Naive thymus-derived CD8-positive, alpha-beta T cell (primary cell): ENCODE results near the gene PTRH2. TPM values are rescaled to one million over a fixed set of nuclear protein-coding genes. Genes with fewer than 3 reads are reported as not detected.

ENCODE experiments used
- ATAC-seq, 2 donors: fragments of 150-1000 bp; cut with Tn5 transposase in 1 of 2; sonication (Bioruptor Pico), chemical (Tn5 transposase) in 1 of 2; 1 replicate in 1 of 2; 2 replicates in 1 of 2; pipeline ENCODE4 v1.10.0; 2021; ENCODE audit warnings: mild to moderate bottlenecking in 2 of 2, moderate library complexity in 2 of 2
- POLR2A ChIA-PET: fragments of 350-600 bp; sonication (Branson Sonifier 250); formaldehyde crosslinking; loops from one replicate; lab custom pipeline; 2021; ENCODE audit warnings: antibody characterized with exemption; lab: Charles Lee
- DNase-seq, 10 donors: peaks; one replicate each; pipeline versions ENCODE4 v3.0.0 to v3.0.0-alpha.2; 2020 to 2022
- H3K27ac Mint-ChIP-seq, 10 donors: one replicate each; pipeline ENCODE4 v1.8.0; 2020 to 2022; ENCODE audit warnings: mild to moderate bottlenecking in 10 of 10, mixed read lengths in 10 of 10, moderate library complexity in 4 of 10, inconsistent platforms in 1 of 10
- H3K27me3 Mint-ChIP-seq, 5 donors: one replicate each; pipeline ENCODE4 v1.8.0; 2021 to 2022; ENCODE audit warnings: mixed read lengths in 5 of 5
- H3K36me3 Mint-ChIP-seq, 3 donors: one replicate each; pipeline ENCODE4 v1.8.0; 2020 to 2022; ENCODE audit warnings: mixed read lengths in 3 of 3, mild to moderate bottlenecking in 2 of 3, inconsistent platforms in 1 of 3
- H3K4me1 Mint-ChIP-seq, 4 donors: one replicate each; pipeline ENCODE4 v1.8.0; 2021 to 2022; ENCODE audit warnings: mixed read lengths in 4 of 4
- H3K4me3 Mint-ChIP-seq, 10 donors: one replicate each; pipeline ENCODE4 v1.8.0; 2020 to 2022; ENCODE audit warnings: mild to moderate bottlenecking in 10 of 10, mixed read lengths in 10 of 10, moderate library complexity in 6 of 10, inconsistent platforms in 1 of 10
- H3K9me3 Mint-ChIP-seq, 9 donors: one replicate each; pipeline ENCODE4 v1.8.0; 2020 to 2022; ENCODE audit warnings: mixed read lengths in 9 of 9, mild to moderate bottlenecking in 3 of 9, inconsistent platforms in 1 of 9, moderate library complexity in 1 of 9
- polyA plus RNA-seq, 3 donors: library from polyadenylated mRNA; unstranded; fragments of 300-500 nt; fragmentation: Illumina TruSeq; gene quantifications; one replicate each; pipeline ENCODE4 v1.2.3, GENCODE V29; 2021
- total RNA-seq, 8 experiments: library from RNA in 2 of 8; stranded (reverse) in 2 of 8; gene quantifications; one replicate each; pipeline ENCODE4 v1.2.3 and lab custom pipeline; 2021 to 2026

PTRH2 gene
- total and polyA plus RNA-seq, 5 experiments from 2014 or later: 14.4 to 19.7 (median 17.3) TPM

DNA sequence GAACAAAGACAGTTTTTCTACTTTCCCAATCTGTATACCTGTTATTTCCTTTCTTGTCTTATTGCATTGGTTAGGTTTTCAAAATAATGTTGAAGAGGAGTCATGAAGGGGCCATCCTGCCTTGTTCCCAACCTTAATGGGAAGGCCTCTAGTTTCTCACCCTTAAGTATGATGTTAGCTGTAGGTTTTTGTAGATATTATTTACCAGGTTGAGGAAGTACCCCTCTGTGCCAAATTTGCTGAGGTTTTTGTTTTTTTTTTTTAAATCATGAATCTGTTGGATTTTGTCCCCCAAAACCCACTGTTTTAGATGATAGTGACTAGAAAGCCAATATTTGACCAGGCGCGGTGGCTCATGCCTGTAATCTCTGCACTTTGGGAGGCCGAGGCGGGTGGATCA is 36.6 kb upstream of the PTRH2 start:
- no peak for ATAC-seq
- H3K4me3 Mint-ChIP-seq: no peak overlapping the region
- no peak for DNase-seq
- peaks cover 7 to 41% (median 17%) of the 10 kb centered on the region in 3 donors for H3K36me3 Mint-ChIP-seq
- POLR2A ChIA-PET: no interaction called here
- peaks cover 0 to 4% (median 0%) of the 10 kb centered on the region in 9 donors for H3K9me3 Mint-ChIP-seq
- no peaks in the 10 kb centered on the region for H3K27me3 Mint-ChIP-seq
- peak overlapping the region in 1 of 10 donors; percentile 20 for H3K27ac Mint-ChIP-seq
- H3K4me1 Mint-ChIP-seq: peaks cover 0 to 2% (median 0%) of the 10 kb centered on the region in 4 donors

DNA sequence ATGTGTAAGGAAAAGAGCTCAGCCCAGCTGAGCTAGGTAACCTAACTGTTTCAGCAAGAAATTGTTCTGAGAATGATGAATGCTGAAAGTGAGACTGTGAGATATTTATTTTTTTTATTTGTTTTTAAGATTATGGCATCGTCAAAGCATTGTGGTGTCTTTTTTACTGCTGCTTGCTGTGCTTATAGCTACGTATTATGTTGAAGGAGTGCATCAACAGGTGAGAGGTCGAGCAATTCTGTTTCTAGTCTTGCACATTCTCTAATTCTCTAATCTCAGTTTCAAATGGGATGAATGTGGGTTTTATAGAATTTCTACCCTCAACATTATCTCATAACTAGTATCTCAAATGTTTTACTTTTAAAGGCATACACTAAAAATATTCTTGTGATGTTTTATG is 30.1 kb upstream of the PTRH2 start:
- DNase-seq (no peak), ATAC-seq (no peak)
- H3K4me3 Mint-ChIP-seq: no peak overlapping the region
- H3K9me3 Mint-ChIP-seq: no peaks in the 10 kb centered on the region
- H3K27ac Mint-ChIP-seq: no peak overlapping the region
- peaks cover 0 to 2% (median 0%) of the 10 kb centered on the region in 4 donors for H3K4me1 Mint-ChIP-seq
- peaks cover 0 to 76% (median 15%) of the 10 kb centered on the region in 3 donors for H3K36me3 Mint-ChIP-seq
- POLR2A ChIA-PET: interaction anchor here (0.5 kb wide), 2 partner anchors 118 to 506 kb away, joined by 3 to 4 read pairs; partner anchors contain the start of gene CLTC
- H3K27me3 Mint-ChIP-seq: no peaks in the 10 kb centered on the region

DNA sequence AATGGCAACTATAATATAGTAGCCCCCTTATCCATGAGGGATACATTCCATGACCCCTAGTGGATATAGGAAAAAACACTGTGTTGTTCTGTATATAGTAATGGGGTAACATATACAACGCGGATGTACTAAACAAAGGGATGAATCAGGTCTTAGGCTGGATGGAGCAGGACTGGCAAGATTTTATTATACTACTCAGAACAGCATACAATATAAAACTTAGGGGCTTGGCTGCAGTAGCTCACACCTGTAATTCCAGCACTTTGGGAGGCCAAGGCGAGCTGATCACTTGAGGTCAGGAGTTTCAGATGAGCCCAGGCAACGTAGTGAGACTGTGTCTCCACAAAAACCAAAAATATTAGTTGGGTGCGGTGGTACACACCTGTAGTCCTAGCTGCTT is 27.0 kb upstream of the PTRH2 start:
- POLR2A ChIA-PET: no interaction called here
- ATAC-seq: no peak
- H3K36me3 Mint-ChIP-seq: peaks cover 0 to 65% (median 9%) of the 10 kb centered on the region in 3 donors

DNA sequence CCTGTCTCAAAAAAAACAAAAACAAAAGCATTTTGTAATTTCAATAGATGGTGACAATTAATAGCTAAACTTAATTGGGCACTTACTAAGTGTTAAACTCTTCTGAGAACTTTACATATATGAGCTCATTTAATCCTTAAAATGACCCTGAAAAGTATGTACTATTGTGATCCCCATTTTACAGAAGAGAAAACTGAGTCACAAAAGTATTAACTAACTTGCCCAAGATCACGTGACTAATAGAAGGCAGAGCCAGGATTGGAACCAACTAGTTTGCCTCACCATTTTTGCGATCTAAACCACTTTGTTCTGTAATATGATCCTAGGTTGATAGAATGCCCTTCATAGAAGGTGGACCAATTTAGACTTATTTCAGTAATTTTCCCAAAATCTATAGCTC is 26.5 kb upstream of the PTRH2 start:
- ATAC-seq (no peak), DNase-seq (no peak)
- H3K27ac Mint-ChIP-seq: no peak overlapping the region
- peaks cover 0 to 15% (median 5%) of the 10 kb centered on the region in 4 donors for H3K4me1 Mint-ChIP-seq
- H3K27me3 Mint-ChIP-seq: no peaks in the 10 kb centered on the region
- POLR2A ChIA-PET: no interaction called here
- H3K36me3 Mint-ChIP-seq: peaks cover 0 to 61% (median 9%) of the 10 kb centered on the region in 3 donors
- H3K4me3 Mint-ChIP-seq: no peak overlapping the region
- no peaks in the 10 kb centered on the region for H3K9me3 Mint-ChIP-seq

More for the DNA sequence above, 27.0 kb upstream of the PTRH2 start:
- H3K9me3 Mint-ChIP-seq: no peaks in the 10 kb centered on the region
- H3K4me1 Mint-ChIP-seq: peaks cover 0 to 10% (median 5%) of the 10 kb centered on the region in 4 donors
- no peak overlapping the region for H3K4me3 Mint-ChIP-seq
- DNase-seq: no peak
- H3K27me3 Mint-ChIP-seq: no peaks in the 10 kb centered on the region
- no peak overlapping the region for H3K27ac Mint-ChIP-seq

DNA sequence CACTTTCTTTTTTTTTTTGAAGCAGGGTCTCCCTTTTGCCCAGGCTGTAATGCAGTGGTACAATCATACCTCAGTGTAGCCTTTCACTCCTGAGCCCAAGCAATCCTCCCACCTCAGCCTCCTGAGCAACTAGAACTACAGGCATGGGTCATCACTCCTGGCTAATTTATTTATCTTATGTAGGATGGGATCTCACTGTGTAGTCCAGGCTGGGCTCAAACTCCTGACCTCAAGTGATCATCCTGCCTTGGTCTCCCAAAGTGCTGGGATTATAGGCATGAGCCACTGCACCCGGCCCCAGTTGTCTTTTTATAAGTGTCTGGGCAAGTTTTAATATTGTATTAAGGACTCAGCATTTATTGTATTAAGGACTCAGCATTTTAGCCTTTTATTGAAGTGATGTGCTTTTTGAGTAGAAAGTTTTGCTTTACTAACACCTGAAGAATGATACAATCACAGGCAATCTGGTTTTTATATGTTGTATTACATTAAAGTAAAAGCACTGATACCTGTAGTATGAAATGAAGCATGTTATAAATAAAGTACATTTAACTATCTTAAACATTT is 23.1 kb upstream of the PTRH2 start:
- Mint-ChIP-seq H3K27ac (peak overlapping the region in 3 of 10 donors; percentile 14 to 73 (median 39)), H3K36me3 (peaks cover 0 to 36% (median 6%) of the 10 kb centered on the region in 3 donors), H3K27me3 (no peaks in the 10 kb centered on the region), H3K9me3 (no peaks in the 10 kb centered on the region), H3K4me3 (peak overlapping the region in 1 of 10 donors; percentile 24), H3K4me1 (peaks cover under 1 to 30% (median 10%) of the 10 kb centered on the region in 4 donors)
- POLR2A ChIA-PET: no interaction called here
- no peak for ATAC-seq
- DNase-seq: no peak

DNA sequence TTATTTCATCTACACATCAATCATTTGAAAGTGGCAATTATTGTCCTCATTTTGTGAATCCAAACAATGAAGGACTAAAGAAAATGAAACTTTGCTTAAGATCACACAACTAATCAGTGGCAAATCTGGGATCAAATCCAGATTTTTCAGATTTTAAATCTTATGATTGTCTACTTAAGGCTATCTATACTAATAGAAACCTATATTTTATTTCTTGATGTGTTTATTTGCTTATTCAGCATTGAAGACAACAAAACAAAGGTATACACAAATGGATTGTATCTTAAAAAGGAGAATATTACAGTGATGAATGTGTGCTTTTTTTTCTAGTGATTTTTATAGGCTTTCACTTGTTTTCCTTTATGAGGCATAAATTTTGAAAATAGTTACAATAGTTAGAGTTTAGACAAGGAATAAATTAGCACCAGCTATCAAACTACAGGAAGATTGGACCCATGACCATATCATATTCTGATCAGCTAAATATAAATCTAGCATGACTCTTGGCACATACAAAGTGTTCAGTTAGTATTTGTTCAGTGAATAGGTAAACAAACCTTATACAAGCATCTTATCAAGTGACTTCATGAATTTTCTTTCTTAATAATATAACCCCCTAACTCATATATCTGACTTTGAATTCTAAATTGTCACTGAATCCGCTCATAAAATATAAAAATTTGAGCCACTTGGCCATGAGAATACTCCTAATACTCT is 20.7 kb upstream of the PTRH2 start:
- Mint-ChIP-seq H3K4me1 (peaks cover 8 to 41% (median 20%) of the 10 kb centered on the region in 4 donors), H3K9me3 (no peaks in the 10 kb centered on the region), H3K27me3 (no peaks in the 10 kb centered on the region), H3K27ac (no peak overlapping the region), H3K4me3 (no peak overlapping the region), H3K36me3 (peaks cover 0 to 25% (median 4%) of the 10 kb centered on the region in 3 donors)
- POLR2A ChIA-PET: no interaction called here
- ATAC-seq (no peak), DNase-seq (no peak)

- Mint-ChIP-seq H3K36me3 (peaks cover 0 to 13% (median 0%) of the 10 kb centered on the region in 3 donors), H3K4me1 (peaks cover 8 to 51% (median 28%) of the 10 kb centered on the region in 4 donors), H3K9me3 (no peaks in the 10 kb centered on the region), H3K27ac (peak overlapping the region in 1 of 10 donors; percentile 14), H3K4me3 (no peak overlapping the region), H3K27me3 (no peaks in the 10 kb centered on the region)
- DNase-seq (no peak), ATAC-seq (no peak)
- POLR2A ChIA-PET: no interaction called here
Observed at GRCh38 chr17:59725691-59726090, 18.5 kb upstream of the PTRH2 start.

GRCh38 chr17:59723607-59724006 is 16.4 kb upstream of the PTRH2 start:
- H3K36me3 Mint-ChIP-seq: peaks cover 0 to 13% (median 0%) of the 10 kb centered on the region in 3 donors
- H3K27me3 Mint-ChIP-seq: no peaks in the 10 kb centered on the region
- no peaks in the 10 kb centered on the region for H3K9me3 Mint-ChIP-seq
- DNase-seq (no peak), ATAC-seq (no peak)
- no peak overlapping the region for H3K4me3 Mint-ChIP-seq
- H3K4me1 Mint-ChIP-seq: peaks cover 12 to 44% (median 37%) of the 10 kb centered on the region in 4 donors
- POLR2A ChIA-PET: no interaction called here
- H3K27ac Mint-ChIP-seq: peak overlapping the region in 2 of 10 donors; percentile 0 to 1

GRCh38 chr17:59723041-59723440 is 15.8 kb upstream of the PTRH2 start:
- Mint-ChIP-seq H3K27me3 (no peaks in the 10 kb centered on the region), H3K9me3 (no peaks in the 10 kb centered on the region), H3K27ac (peak overlapping the region in 3 of 10 donors; percentile 0 to 22 (median 1)), H3K4me1 (peaks cover 14 to 47% (median 40%) of the 10 kb centered on the region in 4 donors), H3K4me3 (no peak overlapping the region), H3K36me3 (peaks cover 0 to 16% (median 0%) of the 10 kb centered on the region in 3 donors)
- no peak for ATAC-seq
- POLR2A ChIA-PET: no interaction called here
- no peak for DNase-seq

DNA sequence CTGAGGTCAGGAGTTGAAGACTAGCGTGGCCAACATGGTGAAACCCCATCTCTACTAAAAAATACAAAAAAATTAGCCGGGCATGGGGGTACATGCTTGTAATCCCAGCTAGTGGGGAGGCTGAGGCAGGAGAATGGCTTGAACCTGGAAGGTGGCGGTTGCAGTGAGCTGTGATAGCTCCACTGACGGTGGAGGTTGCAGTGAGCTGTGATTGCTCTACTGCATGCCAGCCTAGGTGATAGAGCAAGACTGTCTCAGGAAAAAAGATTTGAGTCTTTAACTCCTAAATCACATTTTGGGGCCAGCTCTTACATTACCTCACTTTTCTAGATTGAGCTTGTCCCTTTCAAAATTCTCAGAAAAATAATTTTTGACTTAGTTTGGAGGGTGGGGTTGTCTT is 15.4 kb upstream of the PTRH2 start:
- no peak overlapping the region for H3K27ac Mint-ChIP-seq
- POLR2A ChIA-PET: no interaction called here
- no peaks in the 10 kb centered on the region for H3K9me3 Mint-ChIP-seq

DNA sequence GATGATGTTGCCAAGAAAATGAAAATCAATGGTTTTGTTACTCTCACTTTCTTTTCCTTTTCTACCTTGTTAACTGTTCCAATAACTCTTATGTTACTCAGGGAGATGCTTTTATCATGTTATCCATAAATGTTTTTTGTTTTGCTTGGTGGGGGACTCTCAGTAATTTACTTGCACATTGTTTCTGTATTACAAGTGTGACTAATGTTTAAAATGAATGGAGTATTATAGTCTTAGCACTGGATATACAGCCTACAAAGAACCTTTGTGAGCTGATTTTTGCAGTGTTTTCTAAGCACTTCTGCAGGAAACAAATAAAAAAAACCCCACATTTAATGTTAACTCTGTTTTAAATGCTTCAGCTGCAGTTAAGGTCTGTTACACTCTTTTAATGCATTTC is 12.3 kb upstream of the PTRH2 start:
- ATAC-seq: no peak
- POLR2A ChIA-PET: no interaction called here
- H3K9me3 Mint-ChIP-seq: no peaks in the 10 kb centered on the region
- H3K4me3 Mint-ChIP-seq: no peak overlapping the region
- peaks cover 17 to 52% (median 42%) of the 10 kb centered on the region in 4 donors for H3K4me1 Mint-ChIP-seq
- no peak overlapping the region for H3K27ac Mint-ChIP-seq
- DNase-seq: no peak
- no peaks in the 10 kb centered on the region for H3K27me3 Mint-ChIP-seq
- peaks cover 0 to 28% (median 0%) of the 10 kb centered on the region in 3 donors for H3K36me3 Mint-ChIP-seq

More for the DNA sequence above, 15.4 kb upstream of the PTRH2 start:
- DNase-seq (no peak), ATAC-seq (no peak)
- Mint-ChIP-seq H3K36me3 (peaks cover 0 to 18% (median 0%) of the 10 kb centered on the region in 3 donors), H3K4me3 (no peak overlapping the region), H3K27me3 (no peaks in the 10 kb centered on the region), H3K4me1 (peaks cover 13 to 47% (median 41%) of the 10 kb centered on the region in 4 donors)

DNA sequence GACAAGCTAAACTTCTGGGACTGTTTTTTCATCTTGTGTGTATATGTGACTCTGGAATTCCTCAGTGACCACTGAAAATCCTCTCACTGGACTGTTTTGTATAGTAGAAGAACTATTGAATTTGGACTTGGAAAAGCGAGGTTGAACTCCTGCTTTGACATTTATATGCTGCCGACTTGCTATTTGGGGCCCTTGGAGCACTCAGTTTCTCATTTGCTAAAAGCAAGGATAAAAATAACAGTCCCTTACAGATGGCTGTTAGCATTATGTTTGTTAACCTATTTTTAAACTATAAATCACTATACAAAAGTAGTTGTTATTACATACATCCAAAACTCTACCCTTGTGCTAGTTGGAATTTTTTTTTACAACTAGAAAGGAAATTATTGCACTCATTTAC is 9.2 kb upstream of the PTRH2 start:
- Mint-ChIP-seq H3K4me3 (no peak overlapping the region), H3K9me3 (no peaks in the 10 kb centered on the region), H3K27me3 (no peaks in the 10 kb centered on the region), H3K36me3 (peaks cover 0 to 24% (median 2%) of the 10 kb centered on the region in 3 donors), H3K4me1 (peaks cover 21 to 54% (median 35%) of the 10 kb centered on the region in 4 donors), H3K27ac (peak overlapping the region in 1 of 10 donors; percentile 51)
- POLR2A ChIA-PET: no interaction called here
- ATAC-seq (no peak), DNase-seq (no peak)

GRCh38 chr17:59714255-59714654 is 7.0 kb upstream of the PTRH2 start:
- POLR2A ChIA-PET: interaction anchor here (0.7 kb wide), 1 partner anchor 74 kb away, joined by 5 read pairs; no protein-coding TSS in a partner anchor
- DNase-seq: no peak
- H3K27ac Mint-ChIP-seq: peak overlapping the region in 1 of 10 donors; percentile 13
- H3K9me3 Mint-ChIP-seq: no peaks in the 10 kb centered on the region
- H3K27me3 Mint-ChIP-seq: no peaks in the 10 kb centered on the region
- peaks cover 24 to 62% (median 41%) of the 10 kb centered on the region in 4 donors for H3K4me1 Mint-ChIP-seq
- ATAC-seq: no peak
- no peak overlapping the region for H3K4me3 Mint-ChIP-seq
- peaks cover 0 to 24% (median 2%) of the 10 kb centered on the region in 3 donors for H3K36me3 Mint-ChIP-seq
